ENCODE measurements around the gene LTB4R.

Gene LTB4R

GRCh38 chr14:24293525-24293924, 17.8 kb upstream of the LTB4R start:
- no peaks in the 10 kb centered on the region for H3K27me3 ChIP-seq (ENCODE audit: control insufficient read depth in 1 of 2, insufficient read depth in 2 of 2, low read length in 2 of 2)
- H3K36me3 ChIP-seq (ENCODE audit: insufficient read depth, low read length): peaks cover 49% of the 10 kb centered on the region
- peaks cover 6% of the 10 kb centered on the region for H3K4me1 ChIP-seq (ENCODE audit: insufficient read depth, low read length)
- H3K9me3 ChIP-seq (ENCODE audit: low read length): no peaks in the 10 kb centered on the region
- H3K4me3 ChIP-seq (ENCODE audit: low read depth in 1 of 2, low read length in 2 of 2): no peak overlapping the region
- H3K27ac ChIP-seq (ENCODE audit: low read depth, low read length): no peak overlapping the region
- H3K9ac ChIP-seq (ENCODE audit: low read length): no peak overlapping the region

GRCh38 chr14:24296341-24297157, 14.8 kb upstream of the LTB4R start:
- no peak overlapping the region for H3K27ac ChIP-seq (ENCODE audit: low read depth, low read length)
- peaks cover 32% of the 10 kb centered on the region for H3K36me3 ChIP-seq (ENCODE audit: insufficient read depth, low read length)
- H3K4me3 ChIP-seq (ENCODE audit: low read depth in 1 of 2, low read length in 2 of 2): no peak overlapping the region
- no peak overlapping the region for H3K9ac ChIP-seq (ENCODE audit: low read length)
- H3K9me3 ChIP-seq (ENCODE audit: low read length): no peaks in the 10 kb centered on the region
- H3K4me1 ChIP-seq (ENCODE audit: insufficient read depth, low read length): peaks cover 22% of the 10 kb centered on the region
- H3K27me3 ChIP-seq (ENCODE audit: control insufficient read depth in 1 of 2, insufficient read depth in 2 of 2, low read length in 2 of 2): no peaks in the 10 kb centered on the region

DNA sequence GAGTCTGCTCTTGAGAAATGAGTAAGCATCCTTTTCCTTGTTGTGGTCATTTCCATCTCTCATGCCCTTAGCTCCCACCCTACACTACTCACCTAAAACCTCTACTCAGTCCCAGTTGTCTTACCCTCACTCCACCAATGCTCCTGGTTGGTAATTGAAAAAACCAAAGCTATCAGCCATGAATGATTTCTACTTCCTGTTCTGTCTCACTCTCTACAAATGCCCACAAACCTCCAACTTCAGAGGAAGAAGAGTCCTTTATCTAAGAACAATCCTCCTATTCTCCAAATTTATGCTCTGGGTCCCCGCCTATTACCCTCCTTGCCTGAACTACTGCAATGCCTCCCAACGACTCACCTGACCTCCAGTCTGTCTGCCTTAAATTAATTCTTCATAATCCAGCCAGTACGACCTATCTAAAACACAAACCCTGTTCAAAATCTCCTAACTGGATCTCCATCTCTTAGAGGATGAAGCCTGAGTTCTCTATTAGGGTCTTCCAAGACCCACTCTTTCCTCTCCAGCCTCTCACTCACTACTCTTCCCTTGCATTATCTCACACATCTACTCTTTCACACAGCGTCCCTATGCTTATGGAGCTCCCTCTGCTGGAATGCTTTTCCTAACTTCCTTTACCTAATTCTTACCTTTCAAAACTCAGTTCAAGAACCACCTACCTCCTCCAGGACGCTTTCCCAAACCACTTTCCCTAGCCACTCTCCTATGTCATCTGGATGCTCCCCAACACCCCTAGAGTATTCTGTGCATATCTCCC, 13.9 kb upstream of the LTB4R start:
- H3K9ac ChIP-seq (ENCODE audit: low read length): no peak overlapping the region
- no peaks in the 10 kb centered on the region for H3K27me3 ChIP-seq (ENCODE audit: control insufficient read depth in 1 of 2, insufficient read depth in 2 of 2, low read length in 2 of 2)
- H3K9me3 ChIP-seq (ENCODE audit: low read length): no peaks in the 10 kb centered on the region
- H3K4me3 ChIP-seq (ENCODE audit: low read depth in 1 of 2, low read length in 2 of 2): no peak overlapping the region
- no peak overlapping the region for H3K27ac ChIP-seq (ENCODE audit: low read depth, low read length)
- peaks cover 22% of the 10 kb centered on the region for H3K4me1 ChIP-seq (ENCODE audit: insufficient read depth, low read length)
- peaks cover 32% of the 10 kb centered on the region for H3K36me3 ChIP-seq (ENCODE audit: insufficient read depth, low read length)

- Histone ChIP-seq H3K36me3 (ENCODE audit: insufficient read depth, low read length) (peaks cover 43% of the 10 kb centered on the region), H3K9ac (ENCODE audit: low read length) (peak overlapping the region; percentile 92)
These were observed 12.4 kb upstream of the LTB4R start for GRCh38 chr14:24298892-24299254.

GRCh38 chr14:24299255-24300191, 11.8 kb upstream of the LTB4R start, which contains the start of the genes DHRS1 and NOP9:
Gene DHRS1, minus strand, starts transcription at chr14:24299780. Its CDS starts 674 bp downstream, at chr14:24299106.
Gene NOP9, plus strand, starts transcription at chr14:24299850. Its CDS starts 105 bp downstream, at chr14:24299955.
- Histone ChIP-seq H3K27me3 (ENCODE audit: control insufficient read depth in 1 of 2, insufficient read depth in 2 of 2, low read length in 2 of 2) (no peaks in the 10 kb centered on the region), H3K9me3 (ENCODE audit: low read length) (no peaks in the 10 kb centered on the region), H3K9ac (ENCODE audit: low read length) (peak within 1 kb of the TSS; percentile 92), H3K36me3 (ENCODE audit: insufficient read depth, low read length) (peaks cover 49% of the 10 kb centered on the region), H3K27ac (ENCODE audit: low read depth, low read length) (peak within 1 kb of the TSS; percentile 97), H3K4me3 (ENCODE audit: low read depth in 1 of 2, low read length in 2 of 2) (peak within 1 kb of the TSS; percentile 91 to 97), H3K4me1 (ENCODE audit: insufficient read depth, low read length) (peaks cover 22% of the 10 kb centered on the region)

More at GRCh38 chr14:24298892-24299254, 12.4 kb upstream of the LTB4R start:
- Histone ChIP-seq H3K9me3 (ENCODE audit: low read length) (no peaks in the 10 kb centered on the region), H3K4me1 (ENCODE audit: insufficient read depth, low read length) (peaks cover 22% of the 10 kb centered on the region), H3K4me3 (ENCODE audit: low read depth in 1 of 2, low read length in 2 of 2) (peak overlapping the region; percentile 91 to 97), H3K27me3 (ENCODE audit: control insufficient read depth in 1 of 2, insufficient read depth in 2 of 2, low read length in 2 of 2) (no peaks in the 10 kb centered on the region), H3K27ac (ENCODE audit: low read depth, low read length) (peak overlapping the region; percentile 97)

GRCh38 chr14:24300326-24300980, 10.8 kb upstream of the LTB4R start:
- peaks cover 22% of the 10 kb centered on the region for H3K4me1 ChIP-seq (ENCODE audit: insufficient read depth, low read length)
- no peaks in the 10 kb centered on the region for H3K9me3 ChIP-seq (ENCODE audit: low read length)
- peaks cover 54% of the 10 kb centered on the region for H3K36me3 ChIP-seq (ENCODE audit: insufficient read depth, low read length)
- H3K4me3 ChIP-seq (ENCODE audit: low read depth in 1 of 2, low read length in 2 of 2): peak overlapping the region; percentile 91 to 97
- no peaks in the 10 kb centered on the region for H3K27me3 ChIP-seq (ENCODE audit: control insufficient read depth in 1 of 2, insufficient read depth in 2 of 2, low read length in 2 of 2)
- H3K9ac ChIP-seq (ENCODE audit: low read length): peak overlapping the region; percentile 60
- peak overlapping the region; percentile 97 for H3K27ac ChIP-seq (ENCODE audit: low read depth, low read length)

DNA sequence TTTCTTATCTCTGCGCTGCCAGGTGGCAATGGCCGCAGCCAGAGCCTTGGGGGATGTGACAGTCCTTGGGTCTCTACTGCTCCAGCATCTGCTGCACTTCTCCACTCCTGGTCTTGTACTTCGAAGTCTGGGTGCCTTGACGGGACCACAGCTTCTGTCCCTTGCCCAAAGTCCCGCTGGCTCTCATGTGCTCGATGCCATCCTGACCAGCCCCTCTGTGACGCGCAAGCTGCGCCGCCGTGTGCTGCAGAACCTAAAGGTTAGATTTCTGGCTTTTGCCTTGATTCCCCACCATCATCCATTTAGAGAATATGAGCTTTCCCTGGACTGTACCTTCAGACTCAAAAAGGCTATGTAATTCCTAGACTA, 7.3 kb upstream of the LTB4R start:
- Histone ChIP-seq H3K9me3 (ENCODE audit: low read length) (no peaks in the 10 kb centered on the region), H3K36me3 (ENCODE audit: insufficient read depth, low read length) (peaks cover 63% of the 10 kb centered on the region), H3K4me3 (ENCODE audit: low read depth in 1 of 2, low read length in 2 of 2) (no peak overlapping the region), H3K9ac (ENCODE audit: low read length) (no peak overlapping the region), H3K4me1 (ENCODE audit: insufficient read depth, low read length) (peaks cover 11% of the 10 kb centered on the region), H3K27ac (ENCODE audit: low read depth, low read length) (no peak overlapping the region), H3K27me3 (ENCODE audit: control insufficient read depth in 1 of 2, insufficient read depth in 2 of 2, low read length in 2 of 2) (no peaks in the 10 kb centered on the region)

GRCh38 chr14:24307156-24307574, 4.1 kb upstream of the LTB4R start:
- Histone ChIP-seq H3K4me3 (ENCODE audit: low read depth in 1 of 2, low read length in 2 of 2) (no peak overlapping the region), H3K27ac (ENCODE audit: low read depth, low read length) (no peak overlapping the region), H3K36me3 (ENCODE audit: insufficient read depth, low read length) (peaks cover 51% of the 10 kb centered on the region), H3K4me1 (ENCODE audit: insufficient read depth, low read length) (peaks cover 20% of the 10 kb centered on the region), H3K27me3 (ENCODE audit: control insufficient read depth in 1 of 2, insufficient read depth in 2 of 2, low read length in 2 of 2) (no peaks in the 10 kb centered on the region), H3K9ac (ENCODE audit: low read length) (no peak overlapping the region), H3K9me3 (ENCODE audit: low read length) (no peaks in the 10 kb centered on the region)

- Histone ChIP-seq H3K9me3 (ENCODE audit: low read length) (no peaks in the 10 kb centered on the region), H3K9ac (ENCODE audit: low read length) (no peak within 1 kb of the TSS), H3K4me3 (ENCODE audit: low read depth in 1 of 2, low read length in 2 of 2) (no peak within 1 kb of the TSS), H3K36me3 (ENCODE audit: insufficient read depth, low read length) (peaks cover 45% of the 10 kb centered on the region), H3K27ac (ENCODE audit: low read depth, low read length) (no peak within 1 kb of the TSS), H3K27me3 (ENCODE audit: control insufficient read depth in 1 of 2, insufficient read depth in 2 of 2, low read length in 2 of 2) (no peaks in the 10 kb centered on the region), H3K4me1 (ENCODE audit: insufficient read depth, low read length) (peaks cover 26% of the 10 kb centered on the region)
These were observed 3.5 kb upstream of the LTB4R start, which contains the start of gene CIDEB for GRCh38 chr14:24307575-24308341. Gene CIDEB, minus strand, starts transcription at chr14:24307977. Its CDS starts 119 bp downstream, at chr14:24307858.

Measured in muscle layer of colon (tissue), 2 donors.